Stimulated activated naive CD8-positive, alpha-beta T cell treated with anti-CD3 and anti-CD28 coated beads, Interleukin-15, amount 100 ng/mL, for 72 hours (primary cell): ENCODE results near the gene UGT1A1.
A peak's percentile ranks its signal among the peaks of the same experiment; 100 is the strongest.

Experiments
- ATAC-seq: fragments of 150-1000 bp; cut with Tn5 transposase; 2 replicates; pipeline ENCODE4 v1.10.0; 2021; ENCODE audit warnings: mild to moderate bottlenecking, moderate library complexity
- DNase-seq, 2 donors: peaks; one replicate each; pipeline ENCODE4 v3.0.0; 2021 to 2022
- H3K27ac Mint-ChIP-seq, 2 donors: one replicate each; pipeline ENCODE4 v1.8.0; 2022; ENCODE audit warnings: mild to moderate bottlenecking in 2 of 2, mixed read lengths in 2 of 2, moderate library complexity in 2 of 2
- H3K27me3 Mint-ChIP-seq: one replicate; pipeline ENCODE4 v1.8.0; 2022; ENCODE audit warnings: mixed read lengths
- H3K4me1 Mint-ChIP-seq: one replicate; pipeline ENCODE4 v1.8.0; 2022; ENCODE audit warnings: mild to moderate bottlenecking, mixed read lengths
- H3K4me3 Mint-ChIP-seq, 2 donors: one replicate each; pipeline ENCODE4 v1.8.0; 2022; ENCODE audit warnings: mild to moderate bottlenecking in 2 of 2, mixed read lengths in 2 of 2, moderate library complexity in 1 of 2
- H3K9me3 Mint-ChIP-seq, 2 donors: one replicate each; pipeline ENCODE4 v1.8.0; 2022; ENCODE audit warnings: mixed read lengths in 2 of 2

Gene UGT1A1

GRCh38 chr2:233775414-233775813, 15.3 kb downstream of the UGT1A1 start:
- H3K27me3 Mint-ChIP-seq, result peaks cover 18% of the 10 kb centered on the region
- no peak overlapping the region for H3K4me3 Mint-ChIP-seq

GRCh38 chr2:233778030-233778429, 18.0 kb downstream of the UGT1A1 start, which contains the start of gene MROH2A:
MROH2A (plus strand) TSS chr2:233778330; CDS start chr2:233779359, 1,029 bp downstream.
- Mint-ChIP-seq H3K27me3 (peaks cover 36% of the 10 kb centered on the region), H3K4me3 (no peak within 1 kb of the TSS), H3K4me1 (no peaks in the 10 kb centered on the region), H3K27ac (no peak within 1 kb of the TSS), H3K9me3 (peaks cover 3 to 37% of the 10 kb centered on the region in 2 donors)
- DNase-seq (no peak), ATAC-seq (no peak)

More at GRCh38 chr2:233775414-233775813, 15.3 kb downstream of the UGT1A1 start:
- DNase-seq, result no peak
- ATAC-seq, result no peak
- no peaks in the 10 kb centered on the region for H3K4me1 Mint-ChIP-seq
- H3K27ac Mint-ChIP-seq, result peak overlapping the region in 1 of 2 donors; percentile 57
- H3K9me3 Mint-ChIP-seq, result peaks cover 3 to 37% of the 10 kb centered on the region in 2 donors

- Mint-ChIP-seq H3K27me3 (peaks cover 37% of the 10 kb centered on the region), H3K4me1 (no peaks in the 10 kb centered on the region), H3K4me3 (no peak overlapping the region), H3K27ac (no peak overlapping the region), H3K9me3 (peaks cover 3 to 37% of the 10 kb centered on the region in 2 donors)
- DNase-seq, result no peak
- no peak for ATAC-seq
Observed at GRCh38 chr2:233779722-233780121, 19.7 kb downstream of the UGT1A1 start.

- Mint-ChIP-seq H3K27ac (no peak overlapping the region), H3K27me3 (peaks cover 35% of the 10 kb centered on the region), H3K4me1 (no peaks in the 10 kb centered on the region), H3K4me3 (no peak overlapping the region), H3K9me3 (peaks cover 7 to 35% of the 10 kb centered on the region in 2 donors)
- DNase-seq (no peak), ATAC-seq (no peak)
Observed at GRCh38 chr2:233780771-233781170, 20.7 kb downstream of the UGT1A1 start.

- Mint-ChIP-seq H3K4me1 (no peaks in the 10 kb centered on the region), H3K4me3 (no peak overlapping the region), H3K9me3 (peaks cover 14 to 15% of the 10 kb centered on the region in 2 donors), H3K27me3 (peaks cover 15% of the 10 kb centered on the region), H3K27ac (no peak overlapping the region)
- DNase-seq (no peak), ATAC-seq (no peak)
Observed at GRCh38 chr2:233789554-233789953, 29.5 kb downstream of the UGT1A1 start.

- Mint-ChIP-seq H3K27me3 (peaks cover under 1% of the 10 kb centered on the region), H3K9me3 (peaks cover 2 to 3% of the 10 kb centered on the region in 2 donors), H3K4me1 (no peaks in the 10 kb centered on the region), H3K4me3 (no peak overlapping the region), H3K27ac (peak overlapping the region in 1 of 2 donors; percentile 10)
- no peak for ATAC-seq
- no peak for DNase-seq
Observed at GRCh38 chr2:233791151-233791882, 31.2 kb downstream of the UGT1A1 start.

GRCh38 chr2:233791883-233792329, 31.8 kb downstream of the UGT1A1 start:
- H3K4me3 Mint-ChIP-seq, result no peak overlapping the region
- no peak overlapping the region for H3K27ac Mint-ChIP-seq
- DNase-seq, result no peak
- no peaks in the 10 kb centered on the region for H3K27me3 Mint-ChIP-seq
- no peaks in the 10 kb centered on the region for H3K9me3 Mint-ChIP-seq
- ATAC-seq, result no peak
- no peaks in the 10 kb centered on the region for H3K4me1 Mint-ChIP-seq

- DNase-seq, result no peak
- Mint-ChIP-seq H3K9me3 (no peaks in the 10 kb centered on the region), H3K4me1 (no peaks in the 10 kb centered on the region), H3K4me3 (no peak overlapping the region), H3K27me3 (no peaks in the 10 kb centered on the region), H3K27ac (peak overlapping the region in 1 of 2 donors; percentile 36)
- ATAC-seq, result no peak
Observed at GRCh38 chr2:233792720-233793119, 32.6 kb downstream of the UGT1A1 start.

- ATAC-seq, result no peak
- Mint-ChIP-seq H3K27me3 (peaks cover 2% of the 10 kb centered on the region), H3K4me1 (no peaks in the 10 kb centered on the region), H3K27ac (no peak overlapping the region), H3K4me3 (no peak overlapping the region), H3K9me3 (no peaks in the 10 kb centered on the region)
- DNase-seq, result no peak
Observed at GRCh38 chr2:233793465-233794127, 33.5 kb downstream of the UGT1A1 start.

- H3K4me3 Mint-ChIP-seq, result no peak overlapping the region
- no peak for ATAC-seq
- H3K9me3 Mint-ChIP-seq, result no peaks in the 10 kb centered on the region
- no peaks in the 10 kb centered on the region for H3K4me1 Mint-ChIP-seq
- peak overlapping the region in 1 of 2 donors; percentile 45 for H3K27ac Mint-ChIP-seq
- no peak for DNase-seq
- peaks cover 8% of the 10 kb centered on the region for H3K27me3 Mint-ChIP-seq
Observed at GRCh38 chr2:233794128-233794658, 34.1 kb downstream of the UGT1A1 start.

GRCh38 chr2:233795735-233796171, 35.7 kb downstream of the UGT1A1 start:
- Mint-ChIP-seq H3K9me3 (no peaks in the 10 kb centered on the region), H3K4me1 (no peaks in the 10 kb centered on the region), H3K27me3 (peaks cover 11% of the 10 kb centered on the region), H3K4me3 (no peak overlapping the region), H3K27ac (no peak overlapping the region)
- ATAC-seq (no peak), DNase-seq (no peak)

- Mint-ChIP-seq H3K4me1 (peaks cover 4% of the 10 kb centered on the region), H3K27ac (no peak overlapping the region), H3K9me3 (no peaks in the 10 kb centered on the region), H3K4me3 (no peak overlapping the region), H3K27me3 (peaks cover 11% of the 10 kb centered on the region)
- peak in 1 of 2 donors; percentile 4 for DNase-seq
- no peak for ATAC-seq
Observed at GRCh38 chr2:233796254-233796653, 36.2 kb downstream of the UGT1A1 start.

GRCh38 chr2:233798335-233799086, 38.4 kb downstream of the UGT1A1 start:
- Mint-ChIP-seq H3K9me3 (no peaks in the 10 kb centered on the region), H3K27ac (peak overlapping the region in 1 of 2 donors; percentile 10), H3K4me1 (peaks cover 9% of the 10 kb centered on the region), H3K27me3 (peaks cover 25% of the 10 kb centered on the region), H3K4me3 (no peak overlapping the region)
- DNase-seq (no peak), ATAC-seq (no peak)

- H3K27ac Mint-ChIP-seq, result no peak overlapping the region
- peaks cover 31% of the 10 kb centered on the region for H3K27me3 Mint-ChIP-seq
- no peak for ATAC-seq
- H3K9me3 Mint-ChIP-seq, result no peaks in the 10 kb centered on the region
- DNase-seq, result peak in 1 of 2 donors; percentile 4
- no peak overlapping the region for H3K4me3 Mint-ChIP-seq
- H3K4me1 Mint-ChIP-seq, result peaks cover 9% of the 10 kb centered on the region
Observed at GRCh38 chr2:233799087-233799665, 39.1 kb downstream of the UGT1A1 start.

- DNase-seq (no peak), ATAC-seq (no peak)
- Mint-ChIP-seq H3K27me3 (peaks cover 37% of the 10 kb centered on the region), H3K4me3 (no peak overlapping the region), H3K27ac (peak overlapping the region in 1 of 2 donors; percentile 57), H3K4me1 (peaks cover 9% of the 10 kb centered on the region), H3K9me3 (no peaks in the 10 kb centered on the region)
Observed at GRCh38 chr2:233799716-233800115, 39.6 kb downstream of the UGT1A1 start.
